Measurements from ENCODE around the gene GUCY1A2.
"Not testable (repeated sequence)": the region's sequence is repeated elsewhere in the genome, so short reads cannot be mapped to it uniquely, and the experiment has no call there.

- TF ChIP-seq CTCF (IDR thresholded peaks at IDR 0.05; ENCODE audit: insufficient read depth, low read depth, low read length); EZH2 (IDR thresholded peaks at IDR 0.05; ENCODE audit: insufficient read depth, low read length): not testable (repeated sequence)
These were observed 33.1 kb upstream of the GUCY1A2 start for GRCh38 chr11:107051332-107051731.

Measured in astrocyte (in vitro differentiated cells and primary cell).